Osteoblast (primary cell): ENCODE results near the gene DAPK1. TPM values are rescaled to one million over a fixed set of nuclear protein-coding genes. Genes with fewer than 3 reads are reported as not detected.
A peak's percentile ranks its signal among the peaks of the same experiment; 100 is the strongest.
"Not testable (repeated sequence)": the region's sequence is repeated elsewhere in the genome, so short reads cannot be mapped to it uniquely, and the experiment has no call there.

Experiments used
- DNase-seq: peaks from one replicate; pipeline ENCODE4 v3.0.0; 2011; ENCODE audit warnings: low spot score, mixed read lengths; ENCODE audit not compliant: insufficient read length; ENCODE audit errors: missing footprints
- H2AFZ ChIP-seq: 2 replicates; pipeline ENCODE4 v1.6.0; 2011; ENCODE audit warnings: mild to moderate bottlenecking, low read length
- H3K27ac ChIP-seq: 2 replicates; pipeline ENCODE4 v1.5.1; 2011; ENCODE audit warnings: mild to moderate bottlenecking, low read depth, low read length, moderate library complexity
- H3K27me3 ChIP-seq: 2 replicates; pipeline ENCODE4 v1.6.0; 2012; ENCODE audit warnings: mild to moderate bottlenecking, control low read depth, inconsistent platforms, low read length, moderate library complexity; ENCODE audit not compliant: insufficient read depth
- H3K36me3 ChIP-seq: 2 replicates; pipeline ENCODE4 v1.5.1; 2011; ENCODE audit warnings: mild to moderate bottlenecking, low read length, control low read depth, moderate library complexity; ENCODE audit not compliant: insufficient read depth
- H3K4me1 ChIP-seq: 2 replicates; pipeline ENCODE4 v1.5.1; 2011; ENCODE audit warnings: mild to moderate bottlenecking, low read length, control low read depth, moderate library complexity; ENCODE audit not compliant: insufficient read depth
- H3K4me2 ChIP-seq: 2 replicates; pipeline ENCODE4 v1.6.0; 2011; ENCODE audit warnings: mild to moderate bottlenecking, low read length; ENCODE audit not compliant: insufficient read depth
- H3K4me3 ChIP-seq: fragments of 200-600 bp; sonication (generic); 3 replicates; pipeline ENCODE4 v1.5.1; 2012; ENCODE audit warnings: mild to moderate bottlenecking, low read length, inconsistent platforms; ENCODE audit not compliant: insufficient read depth
- H3K79me2 ChIP-seq: 2 replicates; pipeline ENCODE4 v1.6.0; 2012; ENCODE audit warnings: mild to moderate bottlenecking, low read length, control low read depth, inconsistent platforms; ENCODE audit not compliant: insufficient read depth
- H3K9me3 ChIP-seq: 2 replicates; pipeline ENCODE4 v1.5.1; 2011; ENCODE audit warnings: low read depth, low read length, control low read depth
- H4K20me1 ChIP-seq: 2 replicates; pipeline ENCODE4 v1.6.0; 2012; ENCODE audit warnings: mild to moderate bottlenecking, low read length, control low read depth; ENCODE audit not compliant: insufficient read depth
- CTCF ChIP-seq: IDR thresholded peaks from 2 replicates; pipeline ENCODE4 v1.5.1; 2011; ENCODE audit warnings: mild to moderate bottlenecking, low read depth, low read length, moderate library complexity; ENCODE audit errors: extremely low read depth
- total RNA-seq: library from RNA; depleted of rRNA; stranded (reverse); fragments of >200 nt; gene quantifications from 2 replicates; pipeline ENCODE4 v1.2.3, GENCODE V29; 2012

Gene DAPK1
- total RNA-seq, 1 donor: 55.4 TPM

GRCh38 chr9:87498046-87498810 lies 561 bp downstream of the DAPK1 start:
- Histone ChIP-seq H2AFZ (peak overlapping the region; percentile 41), H4K20me1 (no peaks in the 10 kb centered on the region), H3K9me3 (no peaks in the 10 kb centered on the region), H3K27ac (no peak overlapping the region), H3K79me2 (no peaks in the 10 kb centered on the region), H3K27me3 (peaks cover 37% of the 10 kb centered on the region), H3K4me1 (peaks cover 5% of the 10 kb centered on the region), H3K4me3 (peak overlapping the region; percentile 73), H3K36me3 (no peaks in the 10 kb centered on the region), H3K4me2 (peak overlapping the region; percentile 79)
- peak; percentile 90 for DNase-seq
- peak; percentile 11 for TF ChIP-seq CTCF

GRCh38 chr9:87498811-87499360 lies 1.2 kb downstream of the DAPK1 start:
- TF ChIP-seq CTCF: no peak
- Histone ChIP-seq H3K9me3 (no peaks in the 10 kb centered on the region), H4K20me1 (no peaks in the 10 kb centered on the region), H3K4me2 (peak overlapping the region; percentile 79), H3K79me2 (no peaks in the 10 kb centered on the region), H3K4me1 (peaks cover 5% of the 10 kb centered on the region), H3K27me3 (peaks cover 36% of the 10 kb centered on the region), H3K27ac (no peak overlapping the region), H3K4me3 (peak overlapping the region; percentile 73), H3K36me3 (no peaks in the 10 kb centered on the region), H2AFZ (peak overlapping the region; percentile 41)
- DNase-seq: peak; percentile 62

- Histone ChIP-seq H4K20me1 (no peaks in the 10 kb centered on the region), H3K79me2 (no peaks in the 10 kb centered on the region), H3K4me2 (peak overlapping the region; percentile 79), H3K27ac (no peak overlapping the region), H3K4me1 (peaks cover 5% of the 10 kb centered on the region), H2AFZ (no peak overlapping the region), H3K27me3 (peaks cover 34% of the 10 kb centered on the region), H3K36me3 (no peaks in the 10 kb centered on the region), H3K9me3 (no peaks in the 10 kb centered on the region), H3K4me3 (peak overlapping the region; percentile 73)
- no peak for TF ChIP-seq CTCF
- DNase-seq: no peak
Measured at GRCh38 chr9:87499424-87500017, 1.9 kb downstream of the DAPK1 start.

- TF ChIP-seq CTCF: peak; percentile 13
- peaks cover 30% of the 10 kb centered on the region for H3K27me3 ChIP-seq
- H2AFZ ChIP-seq: no peak overlapping the region
- H3K4me1 ChIP-seq: peaks cover 5% of the 10 kb centered on the region
- H3K4me2 ChIP-seq: no peak overlapping the region
- H3K9me3 ChIP-seq: no peaks in the 10 kb centered on the region
- no peaks in the 10 kb centered on the region for H3K36me3 ChIP-seq
- H3K4me3 ChIP-seq: no peak overlapping the region
- H3K79me2 ChIP-seq: no peaks in the 10 kb centered on the region
- peak; percentile 74 for DNase-seq
- no peak overlapping the region for H3K27ac ChIP-seq
- H4K20me1 ChIP-seq: no peaks in the 10 kb centered on the region
Measured at GRCh38 chr9:87500491-87501270, 3.0 kb downstream of the DAPK1 start.

GRCh38 chr9:87501271-87501656 lies 3.6 kb downstream of the DAPK1 start:
- not testable (repeated sequence) for H4K20me1 ChIP-seq, H3K27ac ChIP-seq, H3K4me2 ChIP-seq, H3K79me2 ChIP-seq, H3K9me3 ChIP-seq, DNase-seq, H3K4me1 ChIP-seq, H2AFZ ChIP-seq, H3K36me3 ChIP-seq, H3K4me3 ChIP-seq
- H3K27me3 ChIP-seq: peaks cover 26% of the 10 kb centered on the region
